ENCODE measurements around the gene ULBP3.
"Not testable (repeated sequence)": the region's sequence is repeated elsewhere in the genome, so short reads cannot be mapped to it uniquely, and the experiment has no call there.

The ULBP3 gene

DNA sequence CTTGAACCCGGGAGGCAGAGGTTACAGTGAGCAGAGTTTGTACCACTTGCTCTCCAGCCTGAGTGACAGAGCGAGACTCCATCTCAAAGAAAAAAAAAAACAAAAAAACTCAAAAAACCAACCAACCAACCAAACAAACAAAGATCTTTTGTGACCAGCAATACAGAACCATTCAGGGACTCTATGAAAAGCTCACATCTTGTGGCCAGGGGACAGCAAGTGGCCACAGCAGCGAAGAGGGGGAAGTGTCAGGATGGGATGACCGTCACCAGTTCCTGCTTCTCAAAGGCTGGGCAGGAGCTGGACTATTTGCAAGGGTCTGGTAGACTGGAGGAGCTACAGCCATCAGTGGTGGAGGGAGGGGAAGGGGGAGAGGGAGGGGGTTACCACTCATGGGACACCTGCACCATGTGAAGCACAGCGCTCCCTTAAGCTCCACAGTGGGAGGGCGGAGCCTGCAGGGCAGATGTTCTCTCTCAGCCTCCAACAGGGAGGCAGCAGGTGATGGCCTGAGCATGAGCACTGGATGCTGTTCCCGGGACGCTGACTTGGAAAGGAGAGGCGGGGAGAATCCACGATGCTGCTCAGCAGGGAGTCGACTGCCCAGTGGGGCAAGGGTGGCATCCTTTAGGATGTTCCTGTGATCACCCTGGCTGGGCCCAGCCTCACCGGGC, 19.7 kb upstream of the ULBP3 start:
- no peak for TF ChIP-seq ZNF274 (IDR thresholded peaks at IDR 0.05; ENCODE audit: low read depth, low read length)
- no peak overlapping the region for H3K4me3 ChIP-seq (ENCODE audit: low read length)

DNA sequence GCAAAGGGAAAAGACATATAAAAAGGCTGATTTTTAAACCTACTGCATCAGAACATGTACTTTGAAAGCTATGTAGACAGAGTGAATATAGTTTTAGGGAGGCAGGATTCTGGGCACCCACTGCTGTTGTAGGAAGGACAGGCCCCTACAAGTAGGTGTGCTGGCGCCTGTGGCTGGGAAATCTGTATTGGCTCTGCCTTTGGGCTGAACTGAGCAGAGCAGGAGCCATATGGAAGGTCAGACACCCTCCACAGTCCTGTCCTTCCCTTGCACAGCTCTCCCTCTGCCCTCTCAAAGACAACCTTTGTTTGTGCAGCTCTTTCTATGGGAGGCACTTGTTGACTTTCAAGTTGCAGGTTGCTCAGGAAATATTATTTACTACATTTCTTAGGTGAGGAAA, 18.4 kb upstream of the ULBP3 start:
- H3K4me3 ChIP-seq (ENCODE audit: low read length): no peak overlapping the region
- no peak for TF ChIP-seq ZNF274 (IDR thresholded peaks at IDR 0.05; ENCODE audit: low read depth, low read length)

- TF ChIP-seq ZNF274 (IDR thresholded peaks at IDR 0.05; ENCODE audit: low read depth, low read length): no peak
- no peak overlapping the region for H3K4me3 ChIP-seq (ENCODE audit: low read length)
These were observed 17.1 kb upstream of the ULBP3 start for GRCh38 chr6:150086026-150086425.

DNA sequence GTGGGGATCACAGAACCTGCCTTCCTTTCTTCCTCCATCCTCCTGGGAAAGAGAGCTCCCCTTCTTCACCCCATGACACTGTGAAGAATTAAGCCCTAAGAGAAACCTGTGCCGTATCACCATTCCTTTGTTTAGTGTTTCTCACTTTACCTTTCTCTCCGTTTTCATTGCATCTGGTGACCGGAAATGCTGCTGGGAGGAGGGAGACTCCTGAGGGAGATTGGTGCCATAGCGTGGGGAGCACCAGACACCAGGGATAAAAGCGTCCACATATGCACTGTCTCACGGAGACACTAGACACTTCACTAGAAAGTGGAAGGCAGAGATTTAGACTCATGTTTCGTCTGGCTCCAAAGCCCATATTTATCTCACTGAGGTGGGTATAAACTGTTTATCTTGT, 15.5 kb upstream of the ULBP3 start:
- no peak for TF ChIP-seq ZNF274 (IDR thresholded peaks at IDR 0.05; ENCODE audit: low read depth, low read length)
- no peak overlapping the region for H3K4me3 ChIP-seq (ENCODE audit: low read length)

DNA sequence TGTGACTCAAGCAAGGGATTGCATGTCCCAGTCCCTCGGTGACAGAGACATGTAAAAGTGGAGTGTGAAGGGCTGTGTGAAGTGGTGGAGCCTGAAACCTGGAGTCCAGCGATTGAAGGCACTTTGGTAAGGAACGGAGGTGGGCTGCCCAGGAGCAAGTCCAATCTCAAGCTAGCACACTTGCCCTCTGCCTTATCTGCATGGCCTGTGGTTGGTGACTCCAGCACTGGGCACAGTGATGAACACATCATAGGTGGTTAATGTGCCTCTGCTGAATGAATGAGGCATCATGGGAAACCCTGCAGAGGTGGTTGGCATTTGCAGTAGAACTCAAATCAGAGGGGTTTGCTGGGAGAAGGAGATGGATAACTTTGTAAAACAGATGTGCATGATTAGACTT, 14.9 kb upstream of the ULBP3 start:
- TF ChIP-seq ZNF274 (IDR thresholded peaks at IDR 0.05; ENCODE audit: low read depth, low read length): no peak
- no peak overlapping the region for H3K4me3 ChIP-seq (ENCODE audit: low read length)

DNA sequence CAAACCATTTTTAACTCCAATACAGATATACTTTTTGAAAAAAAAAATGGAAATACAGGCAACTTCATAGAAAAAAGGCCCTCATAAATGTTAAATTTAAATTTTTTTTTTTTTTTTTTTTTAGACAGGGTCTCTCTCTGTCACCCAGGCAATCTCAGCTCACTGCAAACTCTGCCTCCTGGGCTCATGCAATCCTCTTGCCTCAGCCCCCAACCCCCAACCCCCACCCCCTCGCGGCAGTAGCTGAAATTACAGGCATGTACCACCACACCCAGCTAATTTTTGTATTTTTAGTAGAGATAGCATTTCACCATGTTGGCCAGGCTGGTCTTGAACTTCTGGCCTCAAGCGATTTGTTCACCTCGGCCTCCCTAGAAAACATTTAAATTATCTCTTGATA, 12.8 kb upstream of the ULBP3 start:
- TF ChIP-seq ZNF274 (IDR thresholded peaks at IDR 0.05; ENCODE audit: low read depth, low read length): no peak

DNA sequence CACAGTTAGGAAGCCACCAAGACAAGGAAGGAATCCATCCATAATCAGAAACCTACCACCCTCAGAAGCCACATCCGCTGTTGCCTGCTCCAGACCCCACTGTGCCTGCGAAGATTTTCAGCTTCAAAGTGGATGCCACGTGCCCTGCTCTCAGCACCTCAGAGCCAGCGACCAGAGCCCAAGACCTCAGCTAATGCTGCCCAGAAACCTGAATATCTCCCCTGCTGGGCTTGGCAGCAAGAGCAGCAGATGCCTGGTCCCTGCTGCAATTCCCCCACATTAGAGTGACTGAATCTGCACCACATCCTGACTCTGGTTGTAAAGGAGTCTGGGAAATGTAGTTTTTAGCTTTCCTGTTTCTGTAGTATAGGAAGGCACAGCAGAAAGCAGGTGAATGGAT, 10.7 kb upstream of the ULBP3 start:
- H3K4me3 ChIP-seq (ENCODE audit: low read length): no peak overlapping the region
- TF ChIP-seq ZNF274 (IDR thresholded peaks at IDR 0.05; ENCODE audit: low read depth, low read length): no peak

More for the DNA sequence above, 12.8 kb upstream of the ULBP3 start:
- no peak overlapping the region for H3K4me3 ChIP-seq (ENCODE audit: low read length)

- TF ChIP-seq ZNF274 (IDR thresholded peaks at IDR 0.05; ENCODE audit: low read depth, low read length): no peak
- no peak overlapping the region for H3K4me3 ChIP-seq (ENCODE audit: low read length)
These were observed 9.9 kb upstream of the ULBP3 start for GRCh38 chr6:150078788-150079187.

GRCh38 chr6:150076196-150076893, 7.4 kb upstream of the ULBP3 start:
- H3K4me3 ChIP-seq (ENCODE audit: low read length): no peak overlapping the region
- TF ChIP-seq ZNF274 (IDR thresholded peaks at IDR 0.05; ENCODE audit: low read depth, low read length): no peak

GRCh38 chr6:150075034-150075421, 6.1 kb upstream of the ULBP3 start:
- no peak overlapping the region for H3K4me3 ChIP-seq (ENCODE audit: low read length)
- TF ChIP-seq ZNF274 (IDR thresholded peaks at IDR 0.05; ENCODE audit: low read depth, low read length): no peak

- not testable (repeated sequence) for H3K4me3 ChIP-seq (ENCODE audit: low read length)
These were observed 5.6 kb upstream of the ULBP3 start for GRCh38 chr6:150074396-150075033.

DNA sequence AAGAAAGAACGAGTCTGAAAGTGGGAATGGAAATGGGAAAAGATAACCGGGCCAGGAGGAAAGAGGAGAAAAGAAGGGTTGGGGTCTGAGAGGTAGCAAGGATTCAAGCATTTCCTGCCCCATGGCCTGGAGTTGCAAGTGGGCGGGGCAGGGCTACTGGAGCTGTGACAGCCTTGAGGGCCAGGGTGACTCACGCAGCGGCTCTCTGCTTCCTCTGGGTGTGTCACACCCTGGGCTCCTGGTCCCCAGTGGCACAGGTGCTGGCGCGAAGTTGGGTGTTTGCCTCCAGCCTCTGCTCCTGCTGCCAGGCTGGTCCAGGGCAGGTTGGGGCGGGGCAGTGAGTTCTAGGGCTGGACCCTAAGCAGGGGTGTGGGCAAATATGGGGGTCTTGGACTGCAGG, 3.3 kb upstream of the ULBP3 start:
- H3K4me3 ChIP-seq (ENCODE audit: low read length): no peak overlapping the region
- TF ChIP-seq ZNF274 (IDR thresholded peaks at IDR 0.05; ENCODE audit: low read depth, low read length): no peak

DNA sequence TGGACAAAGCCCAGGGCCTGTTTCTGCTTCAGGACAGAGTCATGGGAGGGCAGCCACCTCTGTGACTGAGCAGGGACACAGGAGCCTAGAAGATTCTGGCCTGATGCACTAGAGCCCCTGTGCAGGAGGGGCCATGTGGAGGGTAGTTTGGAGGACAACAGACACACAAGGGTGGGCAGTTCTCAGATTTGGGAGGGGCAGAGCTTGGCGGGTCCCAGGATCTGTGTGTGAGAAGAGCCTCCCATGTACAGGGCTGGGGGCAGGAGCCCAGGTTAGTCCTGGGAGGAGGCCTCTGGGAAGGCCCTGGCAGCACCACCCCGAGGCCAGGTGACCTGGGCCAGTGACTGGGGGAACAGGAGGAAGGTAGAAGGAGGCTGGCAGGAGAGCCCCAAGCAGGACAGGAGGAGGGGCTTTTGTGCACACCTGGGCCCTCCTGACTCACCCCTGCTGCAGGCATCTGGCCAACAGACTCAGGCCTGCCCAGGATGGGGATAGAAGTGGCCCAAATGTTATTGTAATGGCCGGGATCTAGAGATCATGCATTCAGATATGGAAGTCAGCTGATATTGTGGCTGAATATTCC, 1.4 kb upstream of the ULBP3 start:
- H3K4me3 ChIP-seq (ENCODE audit: low read length): no peak overlapping the region
- TF ChIP-seq ZNF274 (IDR thresholded peaks at IDR 0.05; ENCODE audit: low read depth, low read length): no peak

DNA sequence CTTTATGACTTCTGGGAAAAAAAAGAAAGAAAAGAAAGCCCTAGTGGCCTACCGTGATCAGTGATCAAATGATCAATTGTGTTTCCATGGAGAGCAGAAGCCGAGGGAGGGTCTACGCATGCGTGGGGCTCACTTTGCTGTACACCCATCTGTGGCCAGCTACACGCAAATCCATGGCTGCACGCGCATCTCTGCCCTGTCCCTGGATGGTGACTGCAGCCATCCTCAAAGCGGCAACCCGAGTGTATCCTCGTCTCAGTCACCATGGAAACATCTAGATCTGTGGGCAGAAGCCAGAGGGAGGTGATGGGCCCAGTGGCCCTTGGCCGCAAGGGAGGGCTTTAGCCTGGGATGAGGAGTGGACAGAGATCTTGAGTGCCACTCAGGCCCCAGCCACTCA, 785 bp upstream of the ULBP3 start:
- no peak overlapping the region for H3K4me3 ChIP-seq (ENCODE audit: low read length)
- no peak for TF ChIP-seq ZNF274 (IDR thresholded peaks at IDR 0.05; ENCODE audit: low read depth, low read length)

DNA sequence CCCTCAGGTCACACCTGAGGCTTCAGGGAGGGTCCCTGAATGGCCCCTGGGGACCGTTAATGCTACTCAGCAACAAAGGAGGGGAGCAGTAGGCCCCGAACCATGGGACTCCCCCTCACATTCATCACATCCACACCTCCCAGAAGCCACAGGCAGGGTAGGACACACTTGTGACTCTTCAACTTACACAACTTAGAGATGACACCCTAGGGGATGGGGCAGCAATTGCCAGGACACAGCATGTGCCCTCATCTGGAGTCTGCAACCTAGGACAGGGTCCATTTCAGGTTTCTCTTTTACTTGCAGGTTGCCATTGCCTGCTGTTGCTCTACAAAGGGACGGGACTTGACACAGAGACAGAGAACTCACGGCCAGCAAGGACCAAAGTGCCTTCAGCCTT, 770 bp downstream of the ULBP3 start:
- no peak for TF ChIP-seq ZNF274 (IDR thresholded peaks at IDR 0.05; ENCODE audit: low read depth, low read length)
- peak overlapping the region; percentile 59; the same call in 1 of the 2 replicates for H3K4me3 ChIP-seq (ENCODE audit: low read length)

Data from GM08714 (cell line).